ENCODE results near the gene HIVEP3. TPM values are rescaled to one million over a fixed set of nuclear protein-coding genes. Genes with fewer than 3 reads are reported as not detected.

The HIVEP3 gene
- total and polyA plus RNA-seq, 2 of the 13 experiments (the other 11 are each of a cell fraction or from before 2014, with no cell fraction given) = 0.05 TPM; not detected in 1

DNA sequence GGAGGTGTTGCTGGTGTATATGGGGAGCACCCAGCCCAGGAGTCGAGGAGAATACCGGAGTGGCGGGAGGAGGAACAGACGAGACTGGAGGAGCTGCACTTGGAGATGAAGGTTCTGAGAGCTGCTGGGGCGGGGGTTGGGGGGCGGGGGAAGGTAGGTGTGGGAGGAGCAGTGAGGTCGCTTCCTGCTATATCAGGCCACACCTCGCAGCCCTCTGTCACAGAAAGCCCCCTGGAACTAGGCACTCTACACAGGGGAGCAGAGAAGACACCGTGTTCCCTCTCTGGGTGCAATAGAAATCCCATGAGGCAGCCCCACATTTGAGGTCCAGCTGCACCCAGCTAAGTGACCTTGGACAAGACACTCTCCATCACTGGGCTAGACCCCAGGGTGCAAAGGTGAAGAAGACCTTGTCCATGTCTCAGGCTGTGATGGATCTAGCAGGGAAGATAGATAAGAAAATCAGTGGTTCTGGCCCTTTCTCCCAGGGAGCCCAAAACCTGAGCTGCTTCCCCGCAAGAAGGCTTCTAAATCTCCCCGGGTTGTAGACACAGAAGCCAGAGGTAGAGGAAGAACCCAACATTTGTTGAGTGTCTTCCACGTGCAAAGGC, 278.5 kb downstream of the HIVEP3 start (continued):
- TF ChIP-seq, protein P1, sequence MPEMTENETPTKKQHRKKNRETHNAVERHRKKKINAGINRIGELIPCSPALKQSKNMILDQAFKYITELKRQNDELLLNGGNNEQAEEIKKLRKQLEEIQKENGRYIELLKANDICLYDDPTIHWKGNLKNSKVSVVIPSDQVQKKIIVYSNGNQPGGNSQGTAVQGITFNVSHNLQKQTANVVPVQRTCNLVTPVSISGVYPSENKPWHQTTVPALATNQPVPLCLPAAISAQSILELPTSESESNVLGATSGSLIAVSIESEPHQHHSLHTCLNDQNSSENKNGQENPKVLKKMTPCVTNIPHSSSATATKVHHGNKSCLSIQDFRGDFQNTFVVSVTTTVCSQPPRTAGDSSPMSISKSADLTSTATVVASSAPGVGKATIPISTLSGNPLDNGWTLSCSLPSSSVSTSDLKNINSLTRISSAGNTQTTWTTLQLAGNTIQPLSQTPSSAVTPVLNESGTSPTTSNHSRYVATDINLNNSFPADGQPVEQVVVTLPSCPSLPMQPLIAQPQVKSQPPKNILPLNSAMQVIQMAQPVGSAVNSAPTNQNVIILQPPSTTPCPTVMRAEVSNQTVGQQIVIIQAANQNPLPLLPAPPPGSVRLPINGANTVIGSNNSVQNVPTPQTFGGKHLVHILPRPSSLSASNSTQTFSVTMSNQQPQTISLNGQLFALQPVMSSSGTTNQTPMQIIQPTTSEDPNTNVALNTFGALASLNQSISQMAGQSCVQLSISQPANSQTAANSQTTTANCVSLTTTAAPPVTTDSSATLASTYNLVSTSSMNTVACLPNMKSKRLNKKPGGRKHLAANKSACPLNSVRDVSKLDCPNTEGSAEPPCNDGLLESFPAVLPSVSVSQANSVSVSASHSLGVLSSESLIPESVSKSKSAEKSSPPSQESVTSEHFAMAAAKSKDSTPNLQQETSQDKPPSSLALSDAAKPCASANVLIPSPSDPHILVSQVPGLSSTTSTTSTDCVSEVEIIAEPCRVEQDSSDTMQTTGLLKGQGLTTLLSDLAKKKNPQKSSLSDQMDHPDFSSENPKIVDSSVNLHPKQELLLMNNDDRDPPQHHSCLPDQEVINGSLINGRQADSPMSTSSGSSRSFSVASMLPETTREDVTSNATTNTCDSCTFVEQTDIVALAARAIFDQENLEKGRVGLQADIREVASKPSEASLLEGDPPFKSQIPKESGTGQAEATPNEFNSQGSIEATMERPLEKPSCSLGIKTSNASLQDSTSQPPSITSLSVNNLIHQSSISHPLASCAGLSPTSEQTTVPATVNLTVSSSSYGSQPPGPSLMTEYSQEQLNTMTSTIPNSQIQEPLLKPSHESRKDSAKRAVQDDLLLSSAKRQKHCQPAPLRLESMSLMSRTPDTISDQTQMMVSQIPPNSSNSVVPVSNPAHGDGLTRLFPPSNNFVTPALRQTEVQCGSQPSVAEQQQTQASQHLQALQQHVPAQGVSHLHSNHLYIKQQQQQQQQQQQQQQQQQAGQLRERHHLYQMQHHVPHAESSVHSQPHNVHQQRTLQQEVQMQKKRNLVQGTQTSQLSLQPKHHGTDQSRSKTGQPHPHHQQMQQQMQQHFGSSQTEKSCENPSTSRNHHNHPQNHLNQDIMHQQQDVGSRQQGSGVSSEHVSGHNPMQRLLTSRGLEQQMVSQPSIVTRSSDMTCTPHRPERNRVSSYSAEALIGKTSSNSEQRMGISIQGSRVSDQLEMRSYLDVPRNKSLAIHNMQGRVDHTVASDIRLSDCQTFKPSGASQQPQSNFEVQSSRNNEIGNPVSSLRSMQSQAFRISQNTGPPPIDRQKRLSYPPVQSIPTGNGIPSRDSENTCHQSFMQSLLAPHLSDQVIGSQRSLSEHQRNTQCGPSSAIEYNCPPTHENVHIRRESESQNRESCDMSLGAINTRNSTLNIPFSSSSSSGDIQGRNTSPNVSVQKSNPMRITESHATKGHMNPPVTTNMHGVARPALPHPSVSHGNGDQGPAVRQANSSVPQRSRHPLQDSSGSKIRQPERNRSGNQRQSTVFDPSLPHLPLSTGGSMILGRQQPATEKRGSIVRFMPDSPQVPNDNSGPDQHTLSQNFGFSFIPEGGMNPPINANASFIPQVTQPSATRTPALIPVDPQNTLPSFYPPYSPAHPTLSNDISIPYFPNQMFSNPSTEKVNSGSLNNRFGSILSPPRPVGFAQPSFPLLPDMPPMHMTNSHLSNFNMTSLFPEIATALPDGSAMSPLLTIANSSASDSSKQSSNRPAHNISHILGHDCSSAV (CRISPR knock-in tag; IDR thresholded peaks at IDR 0.05; ENCODE audit: borderline replicate concordance) = no peak
- TF ChIP-seq TBL1XR1 (IDR thresholded peaks at IDR 0.05; ENCODE audit: borderline replicate concordance, low read length, partially characterized antibody) = no peak

DNA sequence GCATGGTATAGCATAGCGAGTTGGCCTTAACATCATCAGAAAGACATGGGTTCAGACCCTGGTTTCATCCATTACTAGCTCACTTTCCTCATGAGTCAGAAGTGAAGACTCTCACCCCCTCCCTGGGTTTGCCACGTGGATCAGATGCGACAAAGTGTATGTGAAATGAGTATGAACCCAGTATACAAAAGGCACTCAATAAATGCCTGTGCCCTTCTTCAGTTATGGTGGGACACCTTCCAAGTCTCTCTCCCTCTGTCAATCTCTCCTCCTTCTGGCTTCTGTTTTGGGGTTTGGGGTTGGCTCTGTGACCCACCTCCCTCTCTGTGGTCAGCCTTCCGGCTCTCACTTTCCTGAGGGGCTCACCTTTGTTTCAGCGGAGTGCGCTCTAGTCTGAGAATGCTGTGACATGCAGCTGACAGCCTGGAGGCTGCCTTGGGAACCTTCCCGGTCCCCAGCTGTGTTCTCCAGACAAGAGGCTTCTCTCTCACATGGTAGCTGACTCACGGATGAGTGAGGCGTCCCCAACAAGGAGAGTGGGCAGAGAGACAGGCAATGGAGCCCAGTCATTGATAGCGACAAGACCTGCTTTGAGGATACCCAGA, 279.3 kb downstream of the HIVEP3 start:
- FAIRE-seq = no peak
- no TSS peak for BruUV-seq (replicated peaks)
- intact Hi-C loops (cut with micrococcal nuclease; ENCODE audit: unreplicated experiment) = no loop called here
- TF ChIP-seq ATF7 (IDR thresholded peaks at IDR 0.05) (no peak), ATF7 (CRISPR knock-in tag; IDR thresholded peaks at IDR 0.05) (no peak), MXD4 (CRISPR knock-in tag; IDR thresholded peaks at IDR 0.05) (no peak), NRL (CRISPR knock-in tag; IDR thresholded peaks at IDR 0.05; ENCODE audit: borderline replicate concordance) (no peak), ZFP37 (CRISPR knock-in tag; IDR thresholded peaks at IDR 0.05; ENCODE audit: borderline replicate concordance) (no peak), ZBTB8A (CRISPR knock-in tag; IDR thresholded peaks at IDR 0.05; ENCODE audit: borderline replicate concordance, low read depth) (no peak)
- TF ChIP-seq, protein P2, sequence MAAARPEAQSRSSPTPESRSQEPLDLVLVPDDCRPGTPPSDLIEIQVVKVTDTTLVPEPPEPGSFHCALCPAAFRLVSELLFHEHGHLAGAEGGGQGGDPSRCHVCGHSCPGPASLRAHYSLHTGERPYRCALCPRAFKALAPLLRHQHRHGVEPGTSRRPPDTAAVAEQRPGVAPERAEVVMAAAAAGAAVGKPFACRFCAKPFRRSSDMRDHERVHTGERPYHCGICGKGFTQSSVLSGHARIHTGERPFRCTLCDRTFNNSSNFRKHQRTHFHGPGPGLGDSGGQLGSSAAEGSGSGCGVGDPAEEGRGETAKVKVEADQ (CRISPR knock-in tag; IDR thresholded peaks at IDR 0.05; ENCODE audit: borderline replicate concordance) = no peak
- TF ChIP-seq, protein P3, sequence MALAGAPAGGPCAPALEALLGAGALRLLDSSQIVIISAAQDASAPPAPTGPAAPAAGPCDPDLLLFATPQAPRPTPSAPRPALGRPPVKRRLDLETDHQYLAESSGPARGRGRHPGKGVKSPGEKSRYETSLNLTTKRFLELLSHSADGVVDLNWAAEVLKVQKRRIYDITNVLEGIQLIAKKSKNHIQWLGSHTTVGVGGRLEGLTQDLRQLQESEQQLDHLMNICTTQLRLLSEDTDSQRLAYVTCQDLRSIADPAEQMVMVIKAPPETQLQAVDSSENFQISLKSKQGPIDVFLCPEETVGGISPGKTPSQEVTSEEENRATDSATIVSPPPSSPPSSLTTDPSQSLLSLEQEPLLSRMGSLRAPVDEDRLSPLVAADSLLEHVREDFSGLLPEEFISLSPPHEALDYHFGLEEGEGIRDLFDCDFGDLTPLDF (CRISPR knock-in tag; IDR thresholded peaks at IDR 0.05) = no peak

More for the DNA sequence above, 279.3 kb downstream of the HIVEP3 start:
- DNase-seq (ENCODE audit: low spot score) = no peak
- Histone ChIP-seq H4K20me1 (ENCODE audit: insufficient read depth, low read length) (no peaks in the 10 kb centered on the region), H3K36me3 (replicated peaks in 1 of 2; ENCODE audit: control insufficient read depth in 1 of 2, insufficient read depth in 2 of 2, low read length in 2 of 2) (no peaks in the 10 kb centered on the region), H3K4me2 (ENCODE audit: low read depth, low read length) (no peak overlapping the region), H3K79me2 (ENCODE audit: insufficient read depth, low read length) (no peaks in the 10 kb centered on the region), H2AFZ (ENCODE audit: low read length) (no peak overlapping the region), H3K27ac (ENCODE audit: extremely low read length, insufficient read depth, low read length) (no peak overlapping the region), H3K4me1 (ENCODE audit: insufficient read depth, low read length) (no peaks in the 10 kb centered on the region), H3K9ac (ENCODE audit: insufficient read depth, low read depth, low read length) (no peak overlapping the region), H3K4me3 (replicated peaks in 1 of 3; ENCODE audit: insufficient read depth in 1 of 3, low read depth in 2 of 3, low read length in 3 of 3) (no peak overlapping the region), H3K27me3 (ENCODE audit: control insufficient read depth in 1 of 2, insufficient read depth in 2 of 2, low read length in 2 of 2) (peaks cover 0 to 5% of the 10 kb centered on the region in 2 experiments; a peak in 1 of 5 replicates), H3K9me3 (ENCODE audit: low read length) (no peaks in the 10 kb centered on the region)
- ChIA-PET POLR2A (no interaction called here), CTCF (ENCODE audit: low intra/inter-chr PET ratio, low total read pairs) (no interaction called here)
- ATAC-seq = no peak
- WGBS (ENCODE audit: low lambda C conversion rate) = 27% methylated on average over 9 of the region's 10 CpGs
- in situ Hi-C loops (cut with HindIII; ENCODE audit: extremely low pct_ligation_motif_present, low pct_unique_long_range_greater_than_20kb) = no loop called here

Measured in HepG2 (cell line).